ENCODE data around the gene ARHGAP18. TPM values are rescaled to one million over a fixed set of nuclear protein-coding genes. Genes with fewer than 3 reads are reported as not detected.
"Not testable (repeated sequence)": the region's sequence is repeated elsewhere in the genome, so short reads cannot be mapped to it uniquely, and the experiment has no call there.

The ARHGAP18 gene
- total RNA-seq, 1 experiment from 2014 or later, result 12.6 TPM

DNA sequence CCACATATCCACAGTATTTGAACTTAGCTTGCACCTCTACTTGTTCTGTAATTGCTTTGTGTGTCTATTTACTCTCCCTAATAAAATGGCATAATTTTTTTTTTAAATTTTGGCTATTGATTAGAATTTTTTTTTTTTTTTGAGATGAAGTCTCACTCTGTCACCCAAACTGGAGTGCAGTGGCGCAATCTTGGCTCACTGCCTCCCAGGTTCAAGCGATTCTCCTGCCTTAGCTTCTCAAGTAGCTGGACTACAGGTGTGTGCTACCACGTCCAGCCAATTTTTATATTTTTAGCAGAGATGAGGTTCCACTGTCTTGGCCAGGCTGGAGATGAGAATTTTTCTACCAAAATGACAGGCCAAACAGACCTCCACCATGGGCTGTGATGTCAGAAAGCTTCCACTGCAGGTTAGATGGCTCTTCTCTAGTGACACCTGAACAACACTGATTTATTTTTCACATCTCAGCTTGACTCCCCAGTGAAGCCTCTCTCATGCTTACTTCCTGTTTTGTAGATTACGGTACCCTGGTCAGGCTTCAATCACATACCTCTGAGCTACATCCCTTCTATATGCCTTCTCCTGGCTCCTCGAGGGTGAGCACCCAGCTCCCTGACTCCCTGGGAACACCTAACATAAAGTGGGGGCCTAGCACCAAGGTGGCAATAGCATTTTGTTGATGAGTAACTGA, 112.8 kb downstream of the ARHGAP18 start:
- DNase-seq (ENCODE audit: extremely low read depth, low read depth), result no peak

DNA sequence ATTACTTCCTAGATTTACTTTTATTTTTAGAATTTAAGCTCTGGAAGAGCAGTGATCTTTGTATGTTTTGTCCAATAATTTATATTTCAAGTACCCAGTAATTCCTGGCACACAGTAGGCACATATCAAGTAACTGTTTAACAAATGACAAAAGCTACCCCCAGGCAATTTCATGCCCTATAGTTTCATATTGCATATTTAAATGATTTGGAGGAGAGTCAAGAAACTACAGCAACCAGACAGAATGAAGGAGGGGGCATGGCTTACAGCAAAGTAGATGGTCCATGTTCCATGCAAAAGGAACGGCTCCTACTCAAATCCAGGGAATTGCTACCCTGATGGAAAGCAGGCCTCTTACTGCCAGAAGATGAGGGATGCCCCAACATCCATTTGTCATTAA, 113.5 kb downstream of the ARHGAP18 start:
- no peak for DNase-seq (ENCODE audit: extremely low read depth, low read depth)

DNA sequence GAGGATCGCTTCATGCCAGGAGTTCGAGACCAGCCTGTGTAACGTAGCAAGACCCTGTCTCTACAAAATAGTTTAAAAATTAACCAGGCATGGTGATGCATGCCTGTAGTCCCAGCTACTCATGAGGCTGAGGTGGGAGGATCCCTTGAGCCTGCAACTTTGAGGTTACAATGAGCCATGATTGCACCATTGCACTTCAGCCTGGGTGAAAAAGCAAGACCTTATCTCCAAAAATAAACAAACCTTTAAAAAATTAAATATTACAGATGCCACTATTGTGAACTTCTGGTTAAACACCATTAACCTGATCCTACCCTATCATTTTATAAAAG, 116.8 kb downstream of the ARHGAP18 start:
- DNase-seq (ENCODE audit: extremely low read depth, low read depth), result no peak

DNA sequence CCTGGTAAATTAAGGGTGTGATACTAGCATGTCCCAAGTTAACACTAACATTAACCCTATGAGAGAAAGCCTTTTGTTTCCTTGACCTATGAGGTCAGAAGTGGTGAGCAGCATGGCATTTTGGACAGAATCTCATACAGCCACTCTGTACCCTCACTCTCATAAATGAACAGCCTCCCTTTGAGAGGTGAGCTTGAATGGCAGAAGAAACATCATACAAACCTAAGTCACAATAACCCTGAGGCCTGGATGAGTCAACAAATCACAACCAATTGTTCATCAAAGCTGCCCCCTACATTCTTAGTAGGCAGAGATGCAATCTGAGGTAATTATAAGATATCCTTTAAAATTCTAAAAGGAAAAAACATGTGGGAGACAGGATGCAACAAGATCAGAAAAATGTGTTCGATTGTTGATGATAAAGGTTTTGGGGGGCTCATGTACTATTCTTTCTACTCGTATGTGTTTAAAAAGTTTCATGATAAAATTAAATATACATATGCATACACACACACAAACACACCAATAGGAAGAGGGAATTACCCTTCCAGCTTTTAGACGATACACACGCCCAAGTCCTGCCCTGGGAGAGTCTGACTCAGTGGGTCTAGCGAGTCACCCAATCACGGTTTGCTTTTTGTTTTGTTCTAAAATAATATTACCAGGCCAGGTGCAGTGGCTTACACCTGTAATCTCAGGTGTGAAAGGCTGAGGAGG, 117.3 kb downstream of the ARHGAP18 start:
- no peak for DNase-seq (ENCODE audit: extremely low read depth, low read depth)

DNA sequence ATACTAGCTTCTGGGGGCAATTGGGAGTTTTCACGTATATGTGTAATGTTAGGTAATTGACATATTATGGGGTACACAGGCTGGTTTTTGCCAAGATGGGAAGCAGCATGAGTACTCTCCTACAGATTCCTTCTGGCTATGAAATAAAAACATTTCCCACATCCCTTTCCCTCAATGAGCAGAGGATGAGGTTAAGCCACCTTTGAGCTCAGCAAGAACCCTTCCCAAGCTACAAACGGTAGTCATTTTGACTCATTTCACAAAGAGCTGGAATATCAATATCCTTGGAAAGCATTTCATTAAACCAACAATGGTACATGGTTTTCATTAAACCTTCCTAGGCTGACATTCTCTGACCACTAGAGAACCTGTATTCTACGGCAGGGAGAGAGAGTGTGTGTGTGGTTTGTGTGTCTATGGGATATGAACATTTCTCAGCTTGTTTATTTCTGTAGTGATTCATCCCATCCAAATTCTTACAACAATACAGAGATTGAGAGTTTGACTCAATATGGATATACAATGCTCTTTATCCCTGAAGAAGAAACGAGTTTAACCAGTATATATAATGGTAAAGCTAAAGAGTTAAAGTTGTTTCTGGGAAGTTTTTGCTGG, 119.5 kb downstream of the ARHGAP18 start:
- DNase-seq (ENCODE audit: extremely low read depth, low read depth), result no peak

DNA sequence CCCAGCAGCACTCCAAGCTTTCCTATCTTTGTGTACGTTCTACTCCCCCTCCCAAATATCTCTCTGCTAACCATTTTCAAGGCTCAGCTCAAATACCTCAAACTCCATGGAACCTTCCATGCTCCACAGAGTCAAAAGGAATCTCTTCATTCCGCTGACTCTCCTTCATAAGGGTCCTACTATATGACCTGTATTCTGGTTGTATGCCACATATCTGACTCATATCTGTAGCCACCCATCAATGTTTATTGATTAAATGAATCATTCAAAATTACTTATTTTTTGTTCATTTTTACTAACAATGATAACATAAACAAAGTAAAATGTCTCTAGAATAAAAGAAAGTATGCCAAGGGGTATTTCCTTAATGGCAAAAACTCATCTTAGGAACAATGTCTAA, 123.2 kb downstream of the ARHGAP18 start:
- no peak for DNase-seq (ENCODE audit: extremely low read depth, low read depth)

DNA sequence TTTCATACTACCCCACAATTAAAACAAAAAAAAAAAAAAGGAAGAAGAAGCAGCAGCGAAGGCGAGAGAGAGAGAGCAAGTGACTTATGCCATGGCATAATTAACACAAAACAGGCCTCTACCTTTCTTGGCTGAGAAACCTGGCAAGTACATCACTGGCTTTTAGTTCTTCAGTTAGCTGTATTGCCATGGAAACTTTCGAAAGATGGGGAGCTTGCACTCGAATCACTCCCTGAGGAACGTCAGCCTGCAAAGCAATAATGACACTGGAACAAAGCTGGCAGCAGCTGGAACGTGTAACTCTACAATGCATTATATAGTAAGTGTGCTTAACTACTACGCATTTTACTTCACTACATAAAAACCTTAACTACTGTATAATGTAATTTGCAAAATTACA, 126.1 kb downstream of the ARHGAP18 start:
- DNase-seq (ENCODE audit: extremely low read depth, low read depth), result no peak

DNA sequence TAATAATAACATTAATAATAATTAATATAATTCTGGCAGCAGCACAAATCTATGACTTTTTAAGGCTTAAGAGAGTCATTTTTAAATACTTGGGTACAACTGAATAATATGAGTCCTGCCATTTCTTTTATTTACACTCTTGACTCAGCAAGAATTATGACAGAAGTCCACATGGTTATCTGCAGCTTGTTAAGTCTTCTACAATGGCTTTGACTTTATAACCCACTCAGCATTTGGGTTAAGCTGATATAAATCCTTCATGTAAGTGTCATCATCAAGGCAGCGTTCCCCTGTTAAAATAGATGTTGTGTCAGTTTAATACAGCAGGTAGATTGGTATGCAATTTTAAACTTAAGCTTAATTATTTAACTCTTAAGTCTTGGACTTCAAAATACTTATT, 131.7 kb downstream of the ARHGAP18 start:
- DNase-seq (ENCODE audit: extremely low read depth, low read depth), result no peak

DNA sequence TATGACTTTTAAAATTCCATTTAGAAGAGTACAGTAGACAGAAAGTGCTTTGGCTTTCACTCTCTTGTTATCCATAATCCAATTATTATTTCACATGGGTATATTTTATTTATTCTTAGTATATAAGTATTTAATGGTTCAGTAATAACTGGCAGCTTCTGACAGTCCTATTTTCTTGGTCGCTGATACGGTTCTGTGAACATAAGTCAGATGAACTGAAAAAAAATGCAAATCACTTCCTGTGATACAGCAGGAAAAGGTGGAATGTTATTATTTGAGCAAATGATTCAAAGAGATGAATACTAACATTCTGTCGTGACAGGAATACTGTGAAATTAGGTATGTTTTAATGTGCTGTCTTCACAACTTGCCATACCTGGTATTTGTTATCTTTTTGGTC, 132.3 kb downstream of the ARHGAP18 start:
- DNase-seq (ENCODE audit: extremely low read depth, low read depth), result no peak

DNA sequence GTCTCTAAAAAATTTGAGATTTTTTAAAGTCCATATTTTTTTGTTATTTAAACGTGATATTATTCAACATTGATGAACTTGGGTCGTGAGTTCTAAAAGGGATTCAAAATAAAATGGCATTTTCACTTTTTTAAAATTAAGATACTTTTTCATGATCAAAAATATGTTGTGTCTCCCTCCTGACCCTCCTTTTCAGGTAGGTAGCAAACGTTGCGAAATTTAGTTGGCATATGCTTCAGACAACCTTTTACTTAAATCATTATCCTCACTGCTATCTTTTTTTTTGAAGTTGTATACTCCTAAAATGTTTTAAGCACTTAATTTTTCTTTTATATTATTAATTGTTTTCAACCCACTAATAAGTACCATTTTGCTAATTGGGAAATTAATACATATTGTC, 133.5 kb downstream of the ARHGAP18 start:
- no peak for DNase-seq (ENCODE audit: extremely low read depth, low read depth)

DNA sequence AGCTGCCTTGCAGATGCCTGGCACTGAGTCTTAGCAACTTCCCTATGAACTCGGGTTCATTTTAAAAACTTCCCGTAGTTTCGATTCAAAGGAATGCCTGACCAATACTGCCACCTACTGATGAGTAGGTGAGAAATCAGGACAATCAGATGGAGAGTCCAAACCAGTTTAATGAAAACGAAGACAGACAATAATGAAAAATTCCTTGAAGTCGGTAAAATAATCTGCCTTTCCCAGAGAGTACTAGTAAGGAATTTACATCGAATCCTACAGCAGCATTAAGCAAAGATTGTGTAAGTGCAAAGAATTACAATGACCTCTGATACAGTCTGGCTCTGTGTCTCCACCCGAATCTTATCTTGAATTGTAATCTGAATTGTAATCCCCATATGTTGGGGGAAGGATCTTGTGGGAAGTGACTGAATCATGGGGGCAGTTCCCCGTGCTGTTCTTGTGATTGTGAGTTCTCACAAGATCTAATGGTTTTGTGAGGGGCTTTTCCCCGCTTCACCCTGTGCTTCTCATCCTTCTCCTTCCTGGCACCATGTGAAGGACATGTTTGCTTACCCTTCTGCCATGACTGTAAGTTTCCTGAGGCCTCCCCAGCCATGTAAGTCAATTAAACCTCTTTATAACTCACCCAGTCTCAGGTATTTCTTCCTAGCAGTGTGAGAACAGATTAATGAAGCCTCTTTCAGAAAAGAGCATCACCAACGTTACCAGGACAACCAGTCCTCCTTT, 134.4 kb downstream of the ARHGAP18 start:
- DNase-seq (ENCODE audit: extremely low read depth, low read depth), result peak; percentile 39

DNA sequence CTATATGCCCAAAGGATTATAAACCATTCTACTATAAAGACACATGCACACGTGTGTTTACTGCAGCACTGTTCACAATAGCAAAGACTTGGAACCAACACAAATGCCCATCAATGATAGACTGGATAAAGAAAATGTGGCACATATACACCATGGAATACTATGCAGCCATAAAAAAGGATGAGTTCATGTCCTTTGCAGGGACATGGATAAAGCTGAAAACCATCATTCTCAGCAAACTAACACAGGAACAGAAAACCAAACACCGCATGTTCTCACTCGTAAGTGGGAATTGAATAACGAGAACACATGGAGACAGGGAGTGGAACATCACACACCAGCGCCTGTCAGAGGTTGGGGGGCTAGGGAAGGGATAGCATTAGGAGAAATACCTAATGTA, 135.4 kb downstream of the ARHGAP18 start:
- DNase-seq (ENCODE audit: extremely low read depth, low read depth), result not testable (repeated sequence)

DNA sequence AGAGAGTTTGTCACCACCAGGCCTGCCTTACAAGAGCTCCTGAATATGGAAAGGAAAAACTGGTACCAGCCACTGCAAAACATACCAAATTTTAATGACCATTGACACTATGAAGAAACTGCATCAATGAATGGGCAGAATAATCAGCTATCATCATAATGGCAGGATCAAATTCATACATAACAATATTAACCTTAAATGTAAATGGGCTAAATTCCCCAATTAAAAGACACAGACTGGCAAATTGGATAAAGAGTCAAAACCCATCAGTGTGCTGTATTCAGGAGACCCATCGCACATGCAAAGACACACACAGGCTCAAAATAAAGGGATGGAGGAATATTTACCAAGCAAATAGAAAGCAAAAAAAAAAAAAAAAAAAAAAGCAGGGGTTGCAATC, 139.0 kb downstream of the ARHGAP18 start:
- not testable (repeated sequence) for DNase-seq (ENCODE audit: extremely low read depth, low read depth)

DNA sequence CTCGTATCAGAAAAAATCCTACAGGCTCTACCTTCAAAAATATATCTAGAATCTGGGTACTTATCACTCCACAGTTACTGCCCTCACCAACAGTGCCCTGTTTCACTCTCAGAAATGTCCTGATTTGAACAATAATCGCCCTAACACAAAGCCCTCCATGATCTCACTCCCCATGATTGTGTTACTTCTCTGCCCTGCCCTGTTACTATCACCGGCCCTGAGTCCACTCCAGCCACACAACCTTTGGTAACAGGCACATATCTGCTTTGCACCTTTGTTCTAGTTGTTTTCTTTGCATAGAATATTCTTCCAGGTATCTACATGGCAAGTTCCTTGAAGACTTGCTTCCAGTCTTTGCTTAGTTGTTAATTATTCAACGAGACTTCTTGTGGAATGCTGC, 142.0 kb downstream of the ARHGAP18 start:
- DNase-seq (ENCODE audit: extremely low read depth, low read depth), result no peak

DNA sequence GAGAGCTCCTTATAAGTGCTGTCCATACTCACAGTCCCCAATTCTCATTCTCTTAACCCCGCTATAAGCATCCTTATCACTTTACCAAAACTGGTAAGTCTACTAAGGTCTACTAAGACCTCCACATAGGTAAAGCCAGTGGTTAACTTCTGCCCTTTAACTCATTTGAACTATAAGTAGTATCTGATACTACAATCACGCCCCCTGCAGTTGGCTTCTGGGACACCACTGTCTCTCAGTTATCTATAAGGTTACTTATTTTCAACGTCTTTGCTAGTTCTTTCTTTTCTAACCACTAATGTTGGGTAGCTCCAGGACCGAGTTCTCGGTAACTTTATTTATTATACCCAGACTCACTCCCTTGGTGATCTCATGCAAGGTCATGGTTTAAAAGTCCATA, 142.6 kb downstream of the ARHGAP18 start:
- DNase-seq (ENCODE audit: extremely low read depth, low read depth), result no peak

DNA sequence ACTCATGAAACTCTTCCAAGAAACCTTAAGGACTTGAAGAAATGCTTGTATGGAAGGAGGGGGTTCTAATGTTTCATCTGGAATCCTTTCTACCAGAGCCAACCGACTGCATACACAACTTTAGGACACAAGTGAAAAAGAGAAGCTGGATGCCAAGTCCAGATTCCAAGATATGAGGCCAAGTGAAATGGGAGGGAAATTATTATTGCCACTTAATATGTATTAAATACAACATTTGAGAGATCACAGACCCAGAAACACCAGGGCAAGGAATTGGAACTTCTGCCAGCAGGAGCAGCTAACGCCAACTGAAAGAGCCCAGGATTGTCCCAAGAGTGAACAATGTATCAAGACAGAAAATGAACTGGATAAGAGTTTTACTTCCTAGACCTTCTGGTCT, 144.2 kb downstream of the ARHGAP18 start:
- DNase-seq (ENCODE audit: extremely low read depth, low read depth), result no peak

DNA sequence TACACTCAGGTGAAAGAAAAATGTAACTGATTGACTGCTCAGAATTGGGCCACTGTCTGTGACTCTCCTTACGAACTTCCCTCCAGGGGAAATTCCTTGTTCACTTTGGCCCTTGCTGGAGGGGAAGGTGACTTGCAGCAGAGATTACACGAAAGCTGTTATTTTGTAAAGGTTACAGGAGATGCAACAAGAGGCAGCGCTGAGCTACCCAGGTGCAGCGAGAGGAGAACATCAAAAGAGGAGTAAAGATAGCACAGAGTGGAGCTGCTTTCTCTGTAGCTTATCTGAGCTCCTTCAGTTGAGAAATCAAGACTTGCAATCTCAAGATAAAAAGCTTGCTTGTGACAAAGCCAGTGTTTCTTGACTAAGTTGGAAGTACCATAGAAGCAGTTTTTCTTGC, 144.6 kb downstream of the ARHGAP18 start:
- DNase-seq (ENCODE audit: extremely low read depth, low read depth), result no peak

DNA sequence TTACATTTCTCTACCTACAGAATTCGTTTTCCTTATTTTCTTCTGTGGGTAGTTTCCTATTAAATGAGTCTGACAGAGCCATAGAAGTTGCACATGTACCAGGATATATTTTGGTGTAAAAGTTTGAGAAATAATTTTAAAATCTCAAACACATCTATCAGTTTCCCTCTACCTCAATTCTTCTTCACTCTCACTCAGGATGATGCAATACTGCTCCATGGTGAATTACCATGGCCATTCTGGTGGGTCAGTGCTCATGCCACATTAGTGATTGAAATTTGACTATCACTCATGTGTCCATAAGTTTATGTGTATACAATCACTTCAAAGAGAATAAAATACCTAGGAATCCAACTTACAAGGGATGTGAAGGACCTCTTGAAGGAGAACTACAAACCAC, 151.7 kb downstream of the ARHGAP18 start:
- DNase-seq (ENCODE audit: extremely low read depth, low read depth), result no peak

DNA sequence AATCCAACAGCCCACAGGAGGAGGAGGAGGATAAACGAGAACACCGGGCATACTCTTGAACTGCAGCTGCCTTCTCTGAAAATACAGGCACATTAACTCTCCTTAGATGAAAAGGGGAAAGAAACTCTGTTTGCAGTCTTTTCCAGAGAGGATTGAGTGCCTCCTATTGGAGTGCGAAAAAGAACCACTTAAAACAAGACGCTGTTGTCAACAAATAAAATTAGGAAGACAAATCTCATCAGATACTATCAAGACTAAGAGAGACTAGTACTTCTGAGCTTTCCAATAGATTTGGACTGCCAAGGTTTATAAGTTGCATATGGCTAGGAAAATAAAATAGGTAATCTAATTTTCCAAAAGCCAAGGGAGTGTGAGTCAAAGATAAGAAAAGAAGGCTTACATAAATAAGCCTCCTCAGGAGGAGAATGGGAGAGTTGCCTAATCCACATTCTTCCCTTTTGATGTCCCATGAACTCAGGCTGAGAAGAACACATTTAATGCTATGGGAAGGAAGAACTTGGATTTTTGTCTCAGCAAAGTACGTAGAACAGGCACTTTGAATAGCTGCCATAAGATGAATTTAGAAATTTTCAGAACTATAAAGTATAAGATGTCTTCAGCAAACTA, 154.7 kb downstream of the ARHGAP18 start:
- no peak for DNase-seq (ENCODE audit: extremely low read depth, low read depth)

DNA sequence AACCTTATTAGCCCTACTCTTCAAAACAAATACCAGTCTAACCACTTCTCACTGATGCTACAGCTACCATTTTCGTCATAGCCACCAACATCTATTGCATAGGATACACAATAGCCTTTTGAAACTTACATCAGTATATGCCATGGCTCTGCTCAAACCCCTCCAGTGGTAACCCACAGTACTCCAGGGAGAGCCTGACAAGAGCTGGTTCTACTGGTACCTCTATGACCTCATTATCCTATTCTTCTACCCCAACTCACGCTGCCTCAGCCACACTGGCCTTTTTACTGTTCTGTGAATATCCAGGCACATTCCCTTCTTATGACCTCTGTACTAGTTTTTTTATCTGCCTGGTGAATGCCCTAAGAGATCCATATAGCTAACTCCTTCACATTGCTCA, 157.6 kb downstream of the ARHGAP18 start:
- DNase-seq (ENCODE audit: extremely low read depth, low read depth), result no peak

DNA sequence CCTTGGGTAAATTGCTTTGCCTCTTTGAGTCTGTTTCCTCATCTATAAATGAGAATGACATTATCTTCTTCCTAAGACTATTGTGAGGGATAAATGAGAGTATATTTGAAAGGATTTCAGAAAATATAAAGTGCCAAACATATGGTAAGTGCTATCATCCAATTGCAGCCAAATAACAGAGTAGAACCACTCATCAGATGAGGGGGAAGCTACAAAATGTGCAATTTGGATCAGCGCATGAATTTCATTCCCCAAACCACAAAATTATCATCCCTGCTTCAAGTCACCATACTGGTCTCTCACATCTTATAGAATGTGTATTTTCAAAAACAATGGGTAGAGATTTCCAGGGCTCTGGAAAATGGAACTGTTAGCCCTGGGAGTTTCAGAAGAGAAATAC, 158.5 kb downstream of the ARHGAP18 start:
- DNase-seq (ENCODE audit: extremely low read depth, low read depth), result no peak

All from NCI-H460 (cell line).